CD14-positive monocyte (primary cell): Measurements from ENCODE around the gene ACSL5. TPM values are rescaled to one million over a fixed set of nuclear protein-coding genes. Genes with fewer than 3 reads are reported as not detected.

Source experiments
- DNase-seq, 3 donors: peaks; one replicate each; pipeline ENCODE4 v3.0.0-alpha.2; 2011 to 2022
- H2AFZ ChIP-seq: 2 replicates; pipeline ENCODE4 v1.6.0; 2012; ENCODE audit warnings: mild to moderate bottlenecking, low read depth, low read length, inconsistent platforms; ENCODE audit not compliant: insufficient read depth, poor library complexity, severe bottlenecking
- H3K27ac ChIP-seq, 2 donors: 1 replicate in 1 of 2; 2 replicates in 1 of 2; pipeline ENCODE4 v1.5.1; 2012 to 2013; ENCODE audit warnings: low read length in 2 of 2, control low read depth in 1 of 2, inconsistent platforms in 1 of 2, low read depth in 1 of 2, mild to moderate bottlenecking in 1 of 2
- H3K27me3 ChIP-seq, 2 donors: one replicate each; pipeline versions ENCODE4 v1.6.0 to v1.6.1; 2011 to 2013; ENCODE audit warnings: low read length in 2 of 2; ENCODE audit not compliant: control insufficient read depth in 2 of 2, insufficient read depth in 2 of 2
- H3K36me3 ChIP-seq, 2 donors: replicated peaks in 1 of 2; 1 replicate in 1 of 2; 2 replicates in 1 of 2; pipeline versions ENCODE4 v1.5.1 to v1.6.1; 2012 to 2013; ENCODE audit warnings: low read length in 2 of 2, control low read depth in 1 of 2, inconsistent platforms in 1 of 2, mild to moderate bottlenecking in 1 of 2; ENCODE audit not compliant: insufficient read depth in 2 of 2, control insufficient read depth in 1 of 2
- H3K4me1 ChIP-seq, 2 donors: 1 replicate in 1 of 2; 2 replicates in 1 of 2; pipeline versions ENCODE4 v1.5.1 to v1.6.1; 2012 to 2013; ENCODE audit warnings: low read length in 2 of 2, control low read depth in 1 of 2, inconsistent platforms in 1 of 2, mild to moderate bottlenecking in 1 of 2, moderate library complexity in 1 of 2; ENCODE audit not compliant: insufficient read depth in 2 of 2, control insufficient read depth in 1 of 2
- H3K4me2 ChIP-seq: replicated peaks from 2 replicates; pipeline ENCODE3; 2012; ENCODE audit warnings: low read length, moderate library complexity, mild to moderate bottlenecking; ENCODE audit not compliant: poor library complexity, severe bottlenecking; ENCODE audit errors: extremely low read depth
- H3K4me3 ChIP-seq, 3 experiments: fragments of 200-600 bp in 1 of 3; sonication (generic) in 1 of 3; replicated peaks in 1 of 3; 1 replicate in 2 of 3; 2 replicates in 1 of 3; pipeline ENCODE4 v1.5.1; 2011 to 2013; ENCODE audit warnings: low read length in 3 of 3, mild to moderate bottlenecking in 3 of 3, control low read depth in 2 of 3, low read depth in 2 of 3, inconsistent platforms in 1 of 3, moderate library complexity in 1 of 3
- H3K79me2 ChIP-seq: 2 replicates; pipeline ENCODE4 v1.6.0; 2012; ENCODE audit warnings: mild to moderate bottlenecking, control low read depth, inconsistent platforms, low read length, moderate library complexity; ENCODE audit not compliant: insufficient read depth
- H3K9ac ChIP-seq: 2 replicates; pipeline ENCODE4 v1.6.0; 2017; ENCODE audit warnings: low read length, mild to moderate bottlenecking; ENCODE audit not compliant: insufficient read depth, poor library complexity, severe bottlenecking
- H3K9me3 ChIP-seq, 2 donors: replicated peaks in 1 of 2; 1 replicate in 1 of 2; 2 replicates in 1 of 2; pipeline versions ENCODE4 v1.5.1 to v1.6.1; 2012 to 2013; ENCODE audit warnings: low read length in 2 of 2, control low read depth in 1 of 2; ENCODE audit not compliant: control insufficient read depth in 1 of 2, insufficient read depth in 1 of 2
- H4K20me1 ChIP-seq: 2 replicates; pipeline ENCODE4 v1.6.0; 2012; ENCODE audit warnings: mild to moderate bottlenecking, low read length, control low read depth, moderate library complexity; ENCODE audit not compliant: insufficient read depth
- H3K27ac Mint-ChIP-seq, 7 donors: one replicate each; pipeline ENCODE4 v1.8.0; 2020; ENCODE audit warnings: mild to moderate bottlenecking in 7 of 7, mixed read lengths in 7 of 7, moderate library complexity in 6 of 7, inconsistent platforms in 2 of 7
- H3K27me3 Mint-ChIP-seq, 3 donors: one replicate each; pipeline ENCODE4 v1.8.0; 2021 to 2022; ENCODE audit warnings: low read depth in 3 of 3, mild to moderate bottlenecking in 3 of 3, mixed read lengths in 3 of 3, moderate library complexity in 3 of 3, inconsistent platforms in 1 of 3
- H3K36me3 Mint-ChIP-seq, 2 donors: one replicate each; pipeline ENCODE4 v1.8.0; 2020; ENCODE audit warnings: mixed read lengths in 2 of 2, inconsistent platforms in 1 of 2, mild to moderate bottlenecking in 1 of 2
- H3K4me1 Mint-ChIP-seq: one replicate; pipeline ENCODE4 v1.8.0; 2020; ENCODE audit warnings: mild to moderate bottlenecking, mixed read lengths
- H3K4me3 Mint-ChIP-seq, 2 donors: one replicate each; pipeline ENCODE4 v1.8.0; 2020; ENCODE audit warnings: mild to moderate bottlenecking in 2 of 2, mixed read lengths in 2 of 2, moderate library complexity in 1 of 2
- H3K9me3 Mint-ChIP-seq, 7 donors: one replicate each; pipeline ENCODE4 v1.8.0; 2020 to 2022; ENCODE audit warnings: mixed read lengths in 7 of 7, mild to moderate bottlenecking in 6 of 7, moderate library complexity in 6 of 7, inconsistent platforms in 2 of 7
- CTCF ChIP-seq: fragments of 200-600 bp; IDR thresholded peaks from one replicate; pipeline ENCODE4 v1.8.0; 2022; ENCODE audit warnings: antibody characterized with exemption, mild to moderate bottlenecking
- WGBS: methylation state at CpG from one replicate; pipeline ENCODE4 v1.1.5; 2013; ENCODE audit warnings: missing lambda C conversion rate; ENCODE audit not compliant: insufficient coverage; 5-methylcytosine and 5-hydroxymethylcytosine counted together
- intact Hi-C, 2 donors: fragments of 100-400 bp; cut with micrococcal nuclease; formaldehyde crosslinking; loops; one replicate each; pipeline versions ENCODE4 v1.15.0 to v1.15.1; 2023
- polyA plus RNA-seq, 3 donors: library from polyadenylated mRNA; depleted of rRNA in 1 of 3; unstranded in 2 of 3; stranded (reverse) in 1 of 3; fragments of 300-500 nt in 2 of 3; fragments of >200 nt in 1 of 3; fragmentation: Illumina TruSeq in 2 of 3; gene quantifications; 1 replicate in 2 of 3; 2 replicates in 1 of 3; pipeline ENCODE4 v1.2.3, GENCODE V29; 2012 to 2021

Gene ACSL5
- polyA plus RNA-seq, 3 donors, result 27.5 to 44.4 (median 37.5) TPM

- no peak for TF ChIP-seq CTCF
- Histone ChIP-seq H2AFZ (no peak overlapping the region), H3K9me3 (no peaks in the 10 kb centered on the region), H3K79me2 (peaks cover 28% of the 10 kb centered on the region), H3K27me3 (no peaks in the 10 kb centered on the region), H4K20me1 (peaks cover 7% of the 10 kb centered on the region), H3K9ac (no peak overlapping the region), H3K4me3 (no peak overlapping the region), H3K4me1 (no peaks in the 10 kb centered on the region), H3K27ac (no peak overlapping the region), H3K4me2 (no peak overlapping the region), H3K36me3 (peaks cover 3 to 33% of the 10 kb centered on the region in 2 donors)
- intact Hi-C loops, result no loop called here
- no peaks in the 10 kb centered on the region for H3K9me3 Mint-ChIP-seq
- no peak overlapping the region for H3K4me3 Mint-ChIP-seq
- no peak for DNase-seq
- 89% methylated on average over 3 of the region's 3 CpGs for WGBS
- H3K4me1 Mint-ChIP-seq, result peaks cover 13% of the 10 kb centered on the region
- peak overlapping the region in 6 of 7 donors; percentile 8 to 65 (median 26) for H3K27ac Mint-ChIP-seq
- peaks cover 48 to 62% of the 10 kb centered on the region in 2 donors for H3K36me3 Mint-ChIP-seq
- H3K27me3 Mint-ChIP-seq, result peaks cover 0 to 1% (median 0%) of the 10 kb centered on the region in 3 donors
These were observed 9.4 kb downstream of the ACSL5 start for GRCh38 chr10:112383325-112383724.

GRCh38 chr10:112384141-112384540, 10.2 kb downstream of the ACSL5 start:
- 100% methylated on average over 1 of the region's 2 CpGs for WGBS
- no peaks in the 10 kb centered on the region for H3K27me3 ChIP-seq
- no peaks in the 10 kb centered on the region for H3K9me3 ChIP-seq
- H3K79me2 ChIP-seq, result peaks cover 20% of the 10 kb centered on the region
- Mint-ChIP-seq H3K27me3 (peaks cover 0 to 1% (median 0%) of the 10 kb centered on the region in 3 donors), H3K4me3 (no peak overlapping the region), H3K27ac (peak overlapping the region in 5 of 7 donors; percentile 5 to 73 (median 40)), H3K9me3 (no peaks in the 10 kb centered on the region), H3K4me1 (peaks cover 18% of the 10 kb centered on the region), H3K36me3 (peaks cover 49 to 56% of the 10 kb centered on the region in 2 donors)
- no peak overlapping the region for H2AFZ ChIP-seq
- no peak overlapping the region for H3K4me2 ChIP-seq
- peaks cover 3 to 33% of the 10 kb centered on the region in 2 donors for H3K36me3 ChIP-seq
- no peak overlapping the region for H3K4me3 ChIP-seq
- peaks cover 3 to 4% of the 10 kb centered on the region in 2 donors for H3K4me1 ChIP-seq
- DNase-seq, result peak in 1 of 3 donors; percentile 62
- TF ChIP-seq CTCF, result no peak
- H3K9ac ChIP-seq, result no peak overlapping the region
- H3K27ac ChIP-seq, result no peak overlapping the region
- intact Hi-C loops, result no loop called here
- H4K20me1 ChIP-seq, result peaks cover 10% of the 10 kb centered on the region
